GM18907 (cell line): ENCODE data around the gene SMIM15.
"Not testable (repeated sequence)": the region's sequence is repeated elsewhere in the genome, so short reads cannot be mapped to it uniquely, and the experiment has no call there.

Experiments used
- ATAC-seq: cut with Tn5 transposase; IDR thresholded peaks from one replicate; pipeline ENCODE4 v1.9.1; 2021; ENCODE audit warnings: mild to moderate bottlenecking, moderate library complexity; ENCODE audit not compliant: unreplicated experiment

The SMIM15 gene, protein sequence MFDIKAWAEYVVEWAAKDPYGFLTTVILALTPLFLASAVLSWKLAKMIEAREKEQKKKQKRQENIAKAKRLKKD

DNA sequence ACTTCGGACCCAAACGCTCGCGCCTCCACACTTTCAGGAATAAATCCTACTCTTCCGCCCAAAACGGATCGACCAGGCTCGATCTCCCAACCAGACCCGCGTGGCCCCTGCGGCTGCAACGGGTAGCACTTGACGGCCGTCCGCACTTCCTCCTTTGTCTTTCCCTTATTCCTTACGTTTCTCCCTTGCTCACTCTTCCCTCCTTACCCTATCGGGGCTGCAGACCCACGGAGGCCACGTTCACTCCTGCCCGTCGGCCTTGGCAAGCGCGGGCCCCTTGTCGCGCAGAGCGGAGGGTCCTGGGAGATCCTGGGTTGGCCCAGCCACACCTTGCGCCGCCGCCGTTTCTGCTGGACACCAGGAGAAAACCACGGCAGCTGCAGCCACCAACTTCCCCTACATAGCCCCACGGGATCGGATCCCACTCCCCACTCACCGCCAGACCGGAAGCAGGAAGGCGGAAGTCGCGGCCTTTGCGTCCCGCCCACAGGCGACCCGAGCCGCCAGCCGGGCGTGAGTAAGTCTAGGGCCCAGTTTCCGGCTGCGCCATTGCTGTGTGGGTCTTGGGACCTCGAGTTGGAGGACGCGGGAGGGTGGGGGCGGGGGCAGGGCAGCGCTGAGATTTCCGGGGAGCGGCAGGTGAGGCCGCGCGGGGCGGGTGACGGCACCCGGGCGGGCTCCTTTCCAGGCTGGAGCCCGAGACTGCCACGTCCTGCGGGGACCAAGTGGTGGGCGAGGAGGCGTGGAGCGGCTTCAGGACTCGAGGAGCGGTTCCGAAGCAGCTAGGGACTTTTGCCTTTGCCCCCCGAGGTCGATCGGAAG is at the start of gene SMIM15:
TSS of gene SMIM15 (minus strand) at position 459 of the 822 bp plus-strand sequence. CDS start 2,297 bp downstream, outside the sequence.
- peak; percentile 98 for ATAC-seq

DNA sequence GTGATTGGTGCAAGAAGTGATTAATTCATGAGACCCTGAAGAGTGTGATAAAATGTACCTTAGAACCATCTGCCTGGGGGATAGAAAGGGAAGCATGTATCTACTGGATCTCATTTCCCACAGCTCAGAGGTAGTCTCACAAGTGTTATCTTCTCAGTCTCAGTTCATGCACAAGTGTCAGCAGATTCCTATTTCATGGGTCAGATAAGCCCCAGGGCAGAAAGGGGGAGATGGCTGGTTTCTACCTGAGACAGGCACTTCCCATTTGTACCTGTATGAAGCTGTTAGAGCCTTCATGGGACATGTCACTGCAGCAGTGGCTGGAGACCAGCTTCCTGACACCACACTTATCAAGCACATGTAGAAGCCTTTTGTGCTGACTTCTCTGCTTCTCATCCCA is 45.6 kb upstream of the SMIM15 start:
- ATAC-seq: no peak

DNA sequence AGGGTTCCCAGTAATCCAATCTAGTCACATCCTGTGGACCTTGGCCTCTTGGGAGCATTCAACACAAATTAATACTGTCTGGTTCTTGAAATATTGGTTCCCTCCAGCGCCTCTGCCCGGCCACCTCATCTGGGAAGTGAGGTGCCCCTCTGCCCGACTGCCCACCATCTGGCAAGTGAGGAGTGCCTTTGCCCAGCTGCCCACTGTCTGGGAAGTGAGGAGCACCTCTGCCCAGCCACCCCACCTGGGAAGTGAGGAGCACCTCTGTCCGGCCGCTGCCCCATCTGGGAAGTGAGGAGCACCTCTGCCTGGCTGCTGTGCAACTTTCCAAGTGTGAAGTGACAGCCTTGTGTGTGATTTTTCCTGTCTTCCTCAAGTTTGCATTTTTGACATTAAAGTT is 42.7 kb upstream of the SMIM15 start:
- no peak for ATAC-seq

- no peak for ATAC-seq
Measured at GRCh38 chr5:61202213-61202612, 39.9 kb upstream of the SMIM15 start.

GRCh38 chr5:61200582-61201155 is 38.4 kb upstream of the SMIM15 start:
- peak; percentile 76 for ATAC-seq

GRCh38 chr5:61198606-61199005 is 36.3 kb upstream of the SMIM15 start:
- no peak for ATAC-seq

GRCh38 chr5:61187826-61188225 is 25.6 kb upstream of the SMIM15 start:
- ATAC-seq: not testable (repeated sequence)

DNA sequence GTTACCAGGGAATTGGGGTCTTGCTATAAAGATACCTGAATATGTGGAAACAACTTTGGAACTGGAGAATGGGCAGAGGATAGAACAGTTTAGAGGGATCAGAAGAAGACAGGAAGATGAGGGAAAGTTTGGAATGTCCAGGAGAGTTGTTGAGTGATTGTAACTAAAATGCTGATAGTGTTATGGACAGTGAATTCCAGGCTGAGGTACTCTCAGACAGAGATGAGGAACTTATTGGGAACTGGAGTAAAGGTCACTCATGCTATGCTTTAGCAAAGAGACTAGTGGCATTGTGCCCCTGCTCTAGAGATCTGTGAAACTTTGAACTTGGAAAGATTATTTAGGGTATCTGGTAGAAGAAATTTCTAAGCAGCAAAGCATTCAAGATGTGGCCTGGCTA is 25.1 kb upstream of the SMIM15 start:
- not testable (repeated sequence) for ATAC-seq

- no peak for ATAC-seq
Measured at GRCh38 chr5:61186634-61187033, 24.4 kb upstream of the SMIM15 start.

DNA sequence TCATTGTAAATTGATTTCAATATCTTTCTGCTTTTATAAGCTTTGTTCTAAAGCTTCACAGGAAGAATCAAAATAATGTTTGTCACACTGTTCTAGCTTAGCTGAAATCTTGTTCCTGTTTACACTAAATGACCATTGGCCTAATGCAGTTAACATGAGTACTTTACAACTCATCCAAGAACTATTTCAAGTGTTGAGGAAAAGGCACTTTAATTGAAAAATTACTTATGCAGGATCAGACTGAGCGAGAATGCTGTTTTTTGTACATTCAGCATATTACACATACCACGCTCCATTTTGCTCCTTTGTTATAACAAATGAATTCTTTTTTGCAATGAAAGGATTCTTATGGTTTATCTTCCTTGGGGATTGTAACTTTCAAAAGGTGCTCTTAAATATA is 22.4 kb upstream of the SMIM15 start:
- no peak for ATAC-seq

DNA sequence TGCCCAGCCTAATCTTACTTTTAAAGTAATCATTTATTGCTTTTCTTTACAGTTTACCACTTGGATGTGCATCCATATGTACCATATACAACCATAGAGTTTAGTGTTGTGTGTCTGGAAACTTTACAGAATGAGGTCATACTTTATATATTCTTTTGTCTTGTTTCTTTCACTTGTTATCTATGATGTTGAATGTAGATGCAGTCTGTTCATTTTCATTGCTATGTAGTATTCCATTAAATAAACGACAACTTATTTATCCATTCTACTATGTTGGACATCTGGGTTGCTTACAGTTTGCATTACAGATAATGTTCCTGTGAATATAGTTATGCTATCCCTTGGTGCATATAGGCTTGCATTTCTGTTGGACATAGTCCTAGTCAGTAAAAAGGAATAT is 21.3 kb upstream of the SMIM15 start:
- no peak for ATAC-seq

- ATAC-seq: no peak
Measured at GRCh38 chr5:61182449-61182848, 20.2 kb upstream of the SMIM15 start.

DNA sequence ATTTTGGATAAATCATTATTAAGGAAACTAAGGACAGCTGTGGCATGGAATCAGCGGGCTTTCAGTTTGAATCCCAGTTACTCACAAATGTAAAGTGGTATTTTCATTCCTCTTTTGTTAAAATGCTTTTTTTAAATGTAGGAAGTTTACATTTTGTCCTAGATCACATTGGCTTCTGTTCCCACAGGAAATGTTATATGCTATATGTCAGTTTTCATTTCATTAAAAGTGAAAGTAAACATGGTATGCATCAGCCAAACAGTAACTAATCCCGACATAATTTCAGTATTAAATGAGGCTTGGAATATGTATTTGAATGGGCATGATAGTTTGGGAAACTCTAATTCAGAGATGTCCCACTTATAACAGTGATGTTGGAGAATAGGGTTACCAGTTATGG is 18.6 kb upstream of the SMIM15 start:
- ATAC-seq: no peak

DNA sequence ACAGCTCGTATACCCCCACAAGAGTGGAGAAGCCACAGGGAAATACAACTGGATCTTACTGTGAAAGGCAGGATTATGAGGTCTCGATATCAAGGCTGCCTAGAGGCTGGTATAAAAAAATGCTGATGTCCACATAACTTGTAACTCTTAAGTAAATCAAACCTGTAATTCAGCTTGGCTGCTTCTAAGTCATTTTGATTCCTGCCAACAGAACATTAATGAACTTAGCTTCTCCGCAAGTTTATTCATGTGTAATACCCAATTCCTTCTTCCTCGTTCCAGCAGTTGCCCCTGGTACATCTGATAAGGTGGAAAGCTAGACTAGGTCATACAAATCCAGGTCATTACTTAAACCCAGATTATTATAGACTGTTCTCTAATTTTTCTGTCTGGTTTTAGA is 16.4 kb upstream of the SMIM15 start:
- no peak for ATAC-seq

GRCh38 chr5:61177716-61178115 is 15.4 kb upstream of the SMIM15 start:
- ATAC-seq: peak; percentile 84

GRCh38 chr5:61177070-61177469 is 14.8 kb upstream of the SMIM15 start:
- ATAC-seq: no peak

DNA sequence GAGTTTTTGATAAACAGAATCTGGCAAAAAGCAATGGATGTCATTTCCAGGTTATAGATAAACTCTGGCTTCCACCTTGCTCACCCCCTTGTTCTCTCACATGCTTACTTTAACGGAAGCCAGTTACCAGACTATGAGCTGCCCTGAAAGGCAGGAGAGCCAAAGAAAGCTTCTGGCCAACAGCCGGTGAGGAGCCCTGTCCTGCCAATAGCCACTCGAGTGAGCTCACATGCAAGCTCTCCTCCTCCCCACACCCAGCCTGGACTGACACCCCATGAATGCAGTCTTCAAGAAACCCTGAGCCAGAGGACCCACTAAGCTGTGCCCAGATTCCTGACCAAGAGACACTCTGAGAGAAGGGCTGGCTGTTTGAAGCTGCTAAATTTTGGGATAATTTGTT is 14.4 kb upstream of the SMIM15 start:
- no peak for ATAC-seq

DNA sequence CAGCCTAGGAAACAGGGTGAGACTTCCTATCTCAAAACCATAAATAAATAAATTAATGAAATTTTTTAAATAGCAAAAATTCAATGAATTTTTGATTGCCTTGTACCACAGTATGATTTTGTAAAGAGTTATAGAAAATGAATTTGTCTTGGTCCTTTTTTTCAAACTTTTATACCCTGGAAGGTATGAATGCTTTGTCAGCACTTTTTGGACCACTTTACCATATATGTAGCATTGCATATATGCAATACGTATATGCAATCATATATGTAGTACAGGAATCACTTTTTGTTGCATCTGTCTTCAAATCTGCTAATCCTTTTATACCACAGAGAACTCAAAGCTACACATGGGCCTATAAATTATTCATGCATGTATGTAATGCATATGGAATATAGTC is 9.2 kb upstream of the SMIM15 start:
- ATAC-seq: no peak

GRCh38 chr5:61168951-61169350 is 6.7 kb upstream of the SMIM15 start:
- no peak for ATAC-seq

DNA sequence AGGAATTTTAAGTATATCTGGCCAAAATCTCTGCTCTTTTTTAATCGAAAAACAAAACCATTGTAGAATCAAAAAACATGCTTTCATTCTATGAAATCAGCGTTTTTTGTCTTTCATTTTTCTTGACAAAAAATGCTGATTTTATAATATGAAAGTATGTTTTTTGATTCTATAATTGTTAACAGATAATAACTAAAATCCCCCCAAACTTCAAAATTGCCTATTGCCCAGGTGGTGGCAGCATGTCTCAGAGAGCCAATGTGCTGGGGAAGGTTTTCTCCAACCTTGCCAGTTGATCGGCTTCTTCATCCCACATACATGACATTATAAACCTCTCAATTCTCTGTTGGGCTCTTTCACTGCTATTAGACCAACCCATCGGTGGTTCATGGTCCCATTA is 5.1 kb upstream of the SMIM15 start:
- no peak for ATAC-seq

- no peak for ATAC-seq
Measured at GRCh38 chr5:61163905-61164304, 1.6 kb upstream of the SMIM15 start.

DNA sequence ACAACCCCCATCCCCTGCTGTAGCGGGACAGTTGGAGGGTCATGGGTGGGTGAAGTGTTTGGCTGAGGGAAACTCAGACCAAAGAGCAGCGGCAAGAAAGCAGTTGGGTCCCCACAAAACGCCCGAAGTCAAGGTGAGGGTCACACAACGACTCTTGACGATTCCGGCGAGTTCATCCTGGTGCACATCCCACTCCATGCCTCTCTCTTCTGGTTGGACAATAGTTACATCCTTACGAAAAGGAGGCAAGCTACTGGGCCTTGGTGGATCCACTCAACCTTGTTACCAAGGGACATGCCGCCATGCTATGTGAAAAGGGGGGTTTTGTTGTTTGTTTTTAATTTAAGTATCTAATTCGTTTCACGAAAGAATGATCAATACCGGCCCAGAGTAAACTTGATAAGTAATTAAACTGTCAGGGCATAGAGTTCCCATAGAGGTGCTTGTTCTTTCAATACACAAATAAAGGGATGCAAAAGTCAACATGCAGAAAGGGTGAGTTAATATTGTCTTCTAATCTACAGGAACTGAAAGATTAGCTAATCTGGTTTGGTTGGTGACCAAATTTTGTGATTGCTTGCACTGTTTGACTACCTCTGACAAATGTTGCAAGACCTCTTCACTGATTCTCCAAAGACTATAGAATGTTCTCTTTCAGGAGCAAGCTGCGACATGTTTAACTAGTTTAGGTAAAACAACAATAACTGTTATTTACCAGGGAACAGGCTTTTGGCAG is 732 bp upstream of the SMIM15 start:
- ATAC-seq: no peak
